ENCODE measurements around the gene KPNB1.

The KPNB1 gene

GRCh38 chr17:47638903-47639302 is 10.8 kb upstream of the KPNB1 start:
- DNase-seq = no peak

GRCh38 chr17:47640076-47640475 is 9.6 kb upstream of the KPNB1 start:
- no peak for DNase-seq

- DNase-seq = no peak
Measured at GRCh38 chr17:47641202-47641601, 8.5 kb upstream of the KPNB1 start.

- no peak for DNase-seq
Measured at GRCh38 chr17:47643116-47643515, 6.6 kb upstream of the KPNB1 start.

- no peak for DNase-seq
Measured at GRCh38 chr17:47644324-47644723, 5.4 kb upstream of the KPNB1 start.

GRCh38 chr17:47649972-47650524 is 329 bp downstream of the KPNB1 start:
- DNase-seq = no peak

GRCh38 chr17:47650525-47651522 is 1.1 kb downstream of the KPNB1 start:
- DNase-seq = peak; percentile 88 to 96

- DNase-seq = no peak
Measured at GRCh38 chr17:47651704-47652103, 2.0 kb downstream of the KPNB1 start.

- DNase-seq = no peak
Measured at GRCh38 chr17:47652570-47652969, 2.9 kb downstream of the KPNB1 start.

GRCh38 chr17:47653442-47653841 is 3.7 kb downstream of the KPNB1 start:
- DNase-seq = no peak

GRCh38 chr17:47654991-47655390 is 5.3 kb downstream of the KPNB1 start:
- no peak for DNase-seq

- no peak for DNase-seq
Measured at GRCh38 chr17:47660064-47660492, 10.4 kb downstream of the KPNB1 start.

- DNase-seq = peak; percentile 18 to 70
Measured at GRCh38 chr17:47663912-47664623, 14.3 kb downstream of the KPNB1 start.

- DNase-seq = no peak
Measured at GRCh38 chr17:47664624-47664941, 14.9 kb downstream of the KPNB1 start.

- no peak for DNase-seq
Measured at GRCh38 chr17:47665655-47666054, 15.9 kb downstream of the KPNB1 start.

- no peak for DNase-seq
Measured at GRCh38 chr17:47669081-47669480, 19.4 kb downstream of the KPNB1 start.

- DNase-seq = no peak
Measured at GRCh38 chr17:47670064-47670463, 20.3 kb downstream of the KPNB1 start.

GRCh38 chr17:47674499-47674898 is 24.8 kb downstream of the KPNB1 start:
- DNase-seq = no peak

GRCh38 chr17:47675380-47676198 is 25.9 kb downstream of the KPNB1 start:
- DNase-seq = no peak

- no peak for DNase-seq
Measured at GRCh38 chr17:47676199-47676472, 26.4 kb downstream of the KPNB1 start.

- no peak for DNase-seq
Measured at GRCh38 chr17:47676510-47677165, 26.9 kb downstream of the KPNB1 start.

- no peak for DNase-seq
Measured at GRCh38 chr17:47678196-47678595, 28.5 kb downstream of the KPNB1 start.

GRCh38 chr17:47682138-47682537 is 32.4 kb downstream of the KPNB1 start:
- no peak for DNase-seq
